Suprapubic skin (tissue), 4 donors: ENCODE results near the gene SGK2.

ENCODE experiments used
- POLR2A ChIP-seq, 2 donors: fragments of 450-650 bp; IDR thresholded peaks; one replicate each; pipeline ENCODE4 v1.6.1; 2017; ENCODE audit warnings: antibody characterized with exemption in 2 of 2, mild to moderate bottlenecking in 2 of 2, moderate library complexity in 2 of 2
- POLR2AphosphoS5 ChIP-seq, 3 donors: sonication (generic); formaldehyde crosslinking; IDR thresholded peaks; one replicate each; pipeline ENCODE4 v1.6.1; 2017; ENCODE audit warnings: antibody characterized with exemption in 3 of 3
- TF ChIP-seq, protein P1 (sequence below), 2 donors: fragments of 200-600 bp in 1 of 2; fragments of 450-650 bp in 1 of 2; sonication (generic) in 1 of 2; IDR thresholded peaks; one replicate each; pipeline ENCODE4 v1.5.1; 2016 to 2019; ENCODE audit warnings: antibody characterized with exemption in 2 of 2, mild to moderate bottlenecking in 1 of 2, moderate library complexity in 1 of 2

DNA sequence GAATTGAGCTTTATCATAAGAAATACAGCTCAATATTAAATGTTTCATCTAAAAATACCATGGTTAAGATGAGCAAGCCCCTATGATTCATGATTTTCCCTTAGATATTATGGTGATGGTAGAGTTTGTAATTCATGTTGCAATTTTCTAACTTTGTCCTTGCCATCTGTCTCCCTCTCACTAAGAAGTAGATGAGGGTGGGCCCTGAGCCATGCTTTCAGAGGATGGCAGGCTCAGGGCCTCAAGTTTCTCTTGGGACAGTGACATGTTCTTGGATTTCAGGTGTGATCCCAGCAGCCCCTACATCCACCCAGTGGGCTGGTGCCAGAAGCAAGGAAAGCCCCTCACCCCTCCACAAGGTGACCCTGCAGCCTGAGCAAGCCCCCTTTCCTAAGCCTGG, 25.8 kb upstream of the SGK2 start:
- TF ChIP-seq, protein P1, sequence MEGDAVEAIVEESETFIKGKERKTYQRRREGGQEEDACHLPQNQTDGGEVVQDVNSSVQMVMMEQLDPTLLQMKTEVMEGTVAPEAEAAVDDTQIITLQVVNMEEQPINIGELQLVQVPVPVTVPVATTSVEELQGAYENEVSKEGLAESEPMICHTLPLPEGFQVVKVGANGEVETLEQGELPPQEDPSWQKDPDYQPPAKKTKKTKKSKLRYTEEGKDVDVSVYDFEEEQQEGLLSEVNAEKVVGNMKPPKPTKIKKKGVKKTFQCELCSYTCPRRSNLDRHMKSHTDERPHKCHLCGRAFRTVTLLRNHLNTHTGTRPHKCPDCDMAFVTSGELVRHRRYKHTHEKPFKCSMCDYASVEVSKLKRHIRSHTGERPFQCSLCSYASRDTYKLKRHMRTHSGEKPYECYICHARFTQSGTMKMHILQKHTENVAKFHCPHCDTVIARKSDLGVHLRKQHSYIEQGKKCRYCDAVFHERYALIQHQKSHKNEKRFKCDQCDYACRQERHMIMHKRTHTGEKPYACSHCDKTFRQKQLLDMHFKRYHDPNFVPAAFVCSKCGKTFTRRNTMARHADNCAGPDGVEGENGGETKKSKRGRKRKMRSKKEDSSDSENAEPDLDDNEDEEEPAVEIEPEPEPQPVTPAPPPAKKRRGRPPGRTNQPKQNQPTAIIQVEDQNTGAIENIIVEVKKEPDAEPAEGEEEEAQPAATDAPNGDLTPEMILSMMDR (IDR thresholded peaks at IDR 0.05), result no peak
- TF ChIP-seq POLR2A (IDR thresholded peaks at IDR 0.05), result no peak
- TF ChIP-seq POLR2AphosphoS5 (IDR thresholded peaks at IDR 0.05), result no peak
